Measurements from ENCODE around the gene SRSF3.

- TF ChIP-seq CTCF (IDR thresholded peaks at IDR 0.05; ENCODE audit: low read depth, low read length, poor library complexity, severe bottlenecking) (no peak), EZH2phosphoT487 (IDR thresholded peaks at IDR 0.05; ENCODE audit: borderline replicate concordance, low read length) (no peak)
Observed at GRCh38 chr6:36550473-36551000, 43.6 kb upstream of the SRSF3 start.

Data from DOHH2 (cell line).